GM12872 (cell line): ENCODE results near the gene RIMS1.
A peak's percentile ranks its signal among the peaks of the same experiment; 100 is the strongest.

Source experiments
- CTCF ChIP-seq: IDR thresholded peaks from 3 replicates; pipeline ENCODE4 v1.5.1; 2011; ENCODE audit warnings: low read depth, mild to moderate bottlenecking, low read length, moderate library complexity; ENCODE audit not compliant: insufficient read depth

Gene RIMS1

GRCh38 chr6:71886184-71887005 lies at the start of gene RIMS1:
RIMS1 (plus strand) TSS chr6:71886550; CDS start chr6:71887024, 474 bp downstream.
- TF ChIP-seq CTCF: peak; percentile 29; the same call in 1 of the 3 replicates

- no peak for TF ChIP-seq CTCF
Observed at GRCh38 chr6:71851214-71851613, 35.1 kb upstream of the RIMS1 start.

- no peak for TF ChIP-seq CTCF
Observed at GRCh38 chr6:71852948-71853347, 33.4 kb upstream of the RIMS1 start.

- TF ChIP-seq CTCF: no peak
Observed at GRCh38 chr6:71855406-71855805, 30.9 kb upstream of the RIMS1 start.

- no peak for TF ChIP-seq CTCF
Observed at GRCh38 chr6:71879016-71879415, 7.3 kb upstream of the RIMS1 start.

GRCh38 chr6:71887006-71887743 lies 825 bp downstream of the RIMS1 start:
- TF ChIP-seq CTCF: no peak

- TF ChIP-seq CTCF: no peak
Observed at GRCh38 chr6:71887744-71888230, 1.4 kb downstream of the RIMS1 start.
